Measurements from ENCODE around the gene KCTD12. TPM values are rescaled to one million over a fixed set of nuclear protein-coding genes. Genes with fewer than 3 reads are reported as not detected.

KCTD12 gene
- total RNA-seq, 1 donor from 2014 or later, result 10.4 TPM

DNA sequence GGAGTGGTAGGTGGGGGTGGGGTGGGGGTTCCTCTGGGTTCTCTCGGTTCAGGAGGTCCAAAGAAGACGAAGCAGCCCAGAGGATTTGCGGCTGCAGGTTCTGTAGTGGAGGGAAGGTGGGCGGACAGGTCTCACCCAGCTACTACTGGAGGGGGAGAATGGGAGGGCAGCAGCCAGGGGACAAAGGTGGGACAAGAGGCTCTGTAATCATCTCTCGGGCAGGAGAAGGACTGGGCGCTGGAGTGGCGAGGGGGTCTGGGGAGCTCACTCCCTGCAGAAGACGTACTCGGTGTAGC, 1.4 kb downstream of the KCTD12 start:
- H3K4me1 Mint-ChIP-seq (ENCODE audit: low read depth), result peaks cover 27% of the 10 kb centered on the region
- intact Hi-C loops (cut with micrococcal nuclease), result loop anchor here (1.0 to 10.0 kb wide), 6 partner anchors 106 to 1350 kb away; partner anchors contain the start of genes COMMD6 and SLAIN1
- peak overlapping the region; percentile 84 for H3K27ac Mint-ChIP-seq
- no peak for DNase-seq (ENCODE audit: low spot score)
- peaks cover 21% of the 10 kb centered on the region for H3K27me3 Mint-ChIP-seq (ENCODE audit: insufficient read depth)
- no peaks in the 10 kb centered on the region for H3K36me3 Mint-ChIP-seq (ENCODE audit: low read depth)
- H3K4me3 Mint-ChIP-seq, result peak overlapping the region; percentile 90
- H3K9me3 Mint-ChIP-seq, result no peaks in the 10 kb centered on the region

DNA sequence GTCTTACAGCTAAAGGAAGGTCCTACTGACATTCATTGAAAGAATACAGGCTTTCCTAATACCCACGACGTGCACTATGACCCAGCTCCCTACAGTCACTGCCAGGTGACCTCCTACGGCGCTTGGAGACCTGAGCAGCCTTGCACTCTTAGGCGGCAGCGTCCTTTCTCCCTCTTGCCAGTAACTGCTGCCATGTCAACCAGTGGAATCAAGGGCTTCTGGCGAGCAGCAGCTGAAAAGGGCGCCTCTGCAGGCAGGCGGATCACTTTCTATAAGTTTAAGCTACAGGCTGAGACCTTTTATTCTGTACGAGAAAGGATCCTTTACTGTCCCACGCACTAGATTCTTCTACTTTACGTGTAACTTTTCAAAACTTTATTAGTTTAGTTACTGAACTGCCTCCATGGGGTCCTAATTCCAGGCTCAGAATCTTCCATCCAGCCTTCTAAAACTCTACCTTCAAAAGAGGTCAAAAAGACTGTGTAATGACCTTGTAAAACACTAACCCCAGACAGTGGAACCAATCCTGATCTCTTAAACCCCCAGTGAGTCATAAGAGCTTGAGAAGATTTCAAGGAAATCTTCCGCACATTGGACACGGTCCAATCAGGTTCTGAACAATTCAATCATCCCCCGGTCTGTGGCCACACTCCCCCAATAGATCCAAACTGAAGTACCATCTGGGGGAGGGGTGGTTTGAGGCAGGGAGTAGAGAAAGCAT, 1.9 kb downstream of the KCTD12 start:
- no peak for DNase-seq (ENCODE audit: low spot score)
- Mint-ChIP-seq H3K4me3 (peak overlapping the region; percentile 90), H3K27me3 (ENCODE audit: insufficient read depth) (peaks cover 21% of the 10 kb centered on the region), H3K4me1 (ENCODE audit: low read depth) (peaks cover 31% of the 10 kb centered on the region), H3K27ac (peak overlapping the region; percentile 72), H3K36me3 (ENCODE audit: low read depth) (no peaks in the 10 kb centered on the region), H3K9me3 (no peaks in the 10 kb centered on the region)
- intact Hi-C loops (cut with micrococcal nuclease), result loop anchor here (2.0 to 10.0 kb wide), 4 partner anchors 430 to 1350 kb away; partner anchors contain the start of genes COMMD6 and SLAIN1

DNA sequence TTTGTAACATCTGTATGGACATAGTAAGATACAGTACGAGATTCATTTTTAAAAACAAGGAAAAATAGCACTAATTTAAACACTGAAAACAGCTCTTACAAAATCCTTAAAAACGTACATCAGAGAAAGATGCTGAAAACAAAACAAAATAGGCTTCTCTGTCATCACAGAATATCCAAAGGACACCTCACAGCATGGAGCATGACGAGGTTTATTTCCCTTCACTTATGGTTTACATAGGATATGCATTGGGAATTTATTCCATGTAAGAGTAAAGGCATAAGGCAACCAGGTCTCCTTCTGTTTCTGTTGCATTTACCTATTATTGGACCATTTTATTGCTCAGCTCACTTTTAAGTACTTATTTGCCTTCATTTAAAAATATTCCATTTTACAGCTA, 3.0 kb downstream of the KCTD12 start:
- intact Hi-C loops (cut with micrococcal nuclease), result loop anchor here (10.0 kb wide), 3 partner anchors 432 to 1348 kb away; partner anchors contain the start of gene COMMD6
- H3K27ac Mint-ChIP-seq, result no peak overlapping the region
- H3K4me1 Mint-ChIP-seq (ENCODE audit: low read depth), result peaks cover 38% of the 10 kb centered on the region
- no peaks in the 10 kb centered on the region for H3K9me3 Mint-ChIP-seq
- no peaks in the 10 kb centered on the region for H3K36me3 Mint-ChIP-seq (ENCODE audit: low read depth)
- H3K4me3 Mint-ChIP-seq, result no peak overlapping the region
- H3K27me3 Mint-ChIP-seq (ENCODE audit: insufficient read depth), result peaks cover 13% of the 10 kb centered on the region
- no peak for DNase-seq (ENCODE audit: low spot score)

DNA sequence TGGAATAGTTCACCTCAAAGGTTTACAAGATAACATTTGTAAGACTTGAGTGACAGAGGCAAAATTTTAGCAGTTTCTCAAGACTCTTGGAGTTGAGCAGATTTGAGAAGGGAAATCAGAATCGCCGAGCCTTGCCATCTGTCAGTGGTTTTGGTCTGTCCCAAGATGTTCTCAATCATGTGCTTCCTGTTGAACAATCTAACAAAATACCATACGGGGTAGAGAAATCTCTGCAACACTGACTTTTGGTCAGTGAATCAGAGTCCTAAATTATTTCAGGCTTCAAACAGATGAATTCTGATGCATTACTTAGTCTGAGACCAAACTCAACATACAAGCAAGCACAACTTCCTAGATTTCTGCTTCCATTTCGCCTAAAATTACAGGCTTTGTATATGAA, 3.8 kb downstream of the KCTD12 start:
- H3K27me3 Mint-ChIP-seq (ENCODE audit: insufficient read depth), result peaks cover 7% of the 10 kb centered on the region
- H3K4me1 Mint-ChIP-seq (ENCODE audit: low read depth), result peaks cover 37% of the 10 kb centered on the region
- H3K36me3 Mint-ChIP-seq (ENCODE audit: low read depth), result no peaks in the 10 kb centered on the region
- H3K9me3 Mint-ChIP-seq, result no peaks in the 10 kb centered on the region
- no peak overlapping the region for H3K4me3 Mint-ChIP-seq
- intact Hi-C loops (cut with micrococcal nuclease), result loop anchor here (10.0 kb wide), 3 partner anchors 432 to 1348 kb away; partner anchors contain the start of gene COMMD6
- no peak overlapping the region for H3K27ac Mint-ChIP-seq
- no peak for DNase-seq (ENCODE audit: low spot score)

DNA sequence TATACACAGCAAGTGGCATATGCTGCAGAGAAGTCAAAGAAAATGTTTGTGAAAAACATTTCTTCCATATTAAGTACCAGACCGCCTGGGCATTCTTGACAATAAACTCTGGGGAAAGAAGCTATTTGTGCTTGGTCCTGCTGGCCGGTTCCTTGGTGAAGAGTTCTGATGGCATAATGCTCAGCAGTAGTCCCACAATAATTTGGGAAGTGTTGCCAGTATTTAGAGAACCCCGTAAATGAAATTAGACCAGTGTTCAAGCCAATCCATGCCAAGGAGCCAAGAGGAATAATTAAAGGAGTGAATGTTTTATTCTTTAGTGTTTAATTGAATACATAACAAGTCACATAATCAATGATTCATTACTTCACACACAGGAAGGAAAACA, 6.3 kb downstream of the KCTD12 start:
- H3K27me3 Mint-ChIP-seq (ENCODE audit: insufficient read depth), result no peaks in the 10 kb centered on the region
- H3K36me3 Mint-ChIP-seq (ENCODE audit: low read depth), result no peaks in the 10 kb centered on the region
- intact Hi-C loops (cut with micrococcal nuclease), result loop anchor here (10.0 kb wide), 3 partner anchors 435 to 1345 kb away; partner anchors contain the start of gene COMMD6
- H3K4me1 Mint-ChIP-seq (ENCODE audit: low read depth), result peaks cover 23% of the 10 kb centered on the region
- no peak overlapping the region for H3K4me3 Mint-ChIP-seq
- no peaks in the 10 kb centered on the region for H3K9me3 Mint-ChIP-seq
- no peak overlapping the region for H3K27ac Mint-ChIP-seq
- DNase-seq (ENCODE audit: low spot score), result no peak

DNA sequence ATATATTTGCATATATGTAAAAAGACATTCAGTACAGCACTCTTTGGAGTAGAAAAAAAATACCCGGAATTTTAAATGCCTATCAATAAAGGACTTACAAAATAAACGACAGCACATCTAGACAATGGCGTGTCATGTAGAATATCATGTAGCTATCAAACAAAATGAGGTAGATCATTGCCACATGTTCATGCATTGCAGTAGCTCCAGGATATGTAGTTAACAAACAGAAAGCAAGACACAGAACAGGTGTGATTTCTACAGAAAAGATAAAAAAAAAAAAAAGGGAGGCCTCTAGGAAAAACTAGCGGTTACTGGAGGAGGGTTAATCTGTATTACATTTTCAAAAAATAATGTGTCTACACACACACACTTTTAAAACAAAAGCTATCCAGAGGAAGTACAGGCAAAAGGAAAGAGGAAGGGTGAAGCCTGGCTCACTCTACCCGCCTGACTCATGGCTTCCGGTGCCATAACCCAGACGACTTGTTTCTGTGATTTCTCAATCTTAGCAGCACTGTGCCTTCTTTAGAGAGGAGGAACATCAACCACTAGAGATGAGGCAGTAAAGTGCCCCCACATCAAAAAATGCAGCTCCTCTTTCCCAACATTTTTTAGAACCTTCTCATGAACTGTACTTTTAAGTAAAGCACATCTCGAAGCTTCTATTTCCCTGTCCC, 6.9 kb downstream of the KCTD12 start:
- Mint-ChIP-seq H3K36me3 (ENCODE audit: low read depth) (no peaks in the 10 kb centered on the region), H3K27ac (peak overlapping the region; percentile 10), H3K4me1 (ENCODE audit: low read depth) (peaks cover 17% of the 10 kb centered on the region), H3K4me3 (peak overlapping the region; percentile 37), H3K27me3 (ENCODE audit: insufficient read depth) (no peaks in the 10 kb centered on the region), H3K9me3 (no peaks in the 10 kb centered on the region)
- DNase-seq (ENCODE audit: low spot score), result peak; percentile 32
- intact Hi-C loops (cut with micrococcal nuclease), result no loop called here

DNA sequence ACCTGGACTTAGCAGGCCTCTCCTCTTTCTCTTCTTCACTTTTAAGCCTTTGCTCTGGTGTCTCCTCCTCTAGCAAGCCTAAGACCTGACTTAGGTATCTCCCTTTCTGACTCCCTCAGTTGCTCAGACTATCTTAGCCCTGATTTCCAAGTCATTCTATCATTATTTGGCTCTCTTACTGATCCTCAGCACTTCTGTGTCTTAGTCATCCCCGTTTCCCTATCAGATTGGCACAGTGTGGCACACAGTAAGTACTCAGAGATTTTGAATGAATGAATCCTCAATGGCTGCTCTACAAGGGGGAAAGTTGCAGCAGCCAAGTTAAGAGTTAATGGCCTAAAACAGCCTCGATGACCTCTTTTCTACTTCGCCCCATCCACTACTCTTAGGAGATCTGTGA, 8.2 kb downstream of the KCTD12 start:
- Mint-ChIP-seq H3K36me3 (ENCODE audit: low read depth) (no peaks in the 10 kb centered on the region), H3K4me1 (ENCODE audit: low read depth) (peaks cover 14% of the 10 kb centered on the region), H3K4me3 (no peak overlapping the region)

DNA sequence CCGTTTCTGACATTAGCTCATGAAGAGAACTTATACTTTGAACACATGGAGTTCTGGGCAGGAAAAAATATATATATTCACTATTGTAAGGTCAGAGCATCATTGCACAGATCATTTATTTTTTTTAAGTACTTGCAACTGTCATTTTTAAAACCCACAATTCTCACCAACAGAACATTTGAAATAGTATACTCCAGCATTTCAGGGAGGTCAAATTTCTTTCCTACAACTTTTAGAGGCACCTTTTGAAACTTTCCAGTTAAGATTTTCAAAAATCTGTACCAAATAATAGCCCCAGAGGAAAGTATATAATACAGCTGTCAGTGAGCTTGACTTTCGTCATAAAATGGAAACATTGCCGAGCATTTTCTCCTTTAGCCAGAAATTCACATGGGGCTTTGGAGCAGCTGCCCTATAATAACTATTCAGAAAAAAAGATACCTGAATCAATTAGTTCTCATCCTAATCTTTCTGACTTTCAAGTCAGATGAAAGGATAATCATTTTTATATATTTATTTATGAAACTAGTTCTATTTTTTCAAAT, 10.9 kb downstream of the KCTD12 start:
- no peaks in the 10 kb centered on the region for H3K36me3 Mint-ChIP-seq (ENCODE audit: low read depth)
- no peak overlapping the region for H3K4me3 Mint-ChIP-seq
- intact Hi-C loops (cut with micrococcal nuclease), result no loop called here
- DNase-seq (ENCODE audit: low spot score), result no peak
- H3K9me3 Mint-ChIP-seq, result no peaks in the 10 kb centered on the region
- peaks cover 8% of the 10 kb centered on the region for H3K27me3 Mint-ChIP-seq (ENCODE audit: insufficient read depth)
- no peak overlapping the region for H3K27ac Mint-ChIP-seq
- H3K4me1 Mint-ChIP-seq (ENCODE audit: low read depth), result peaks cover 14% of the 10 kb centered on the region

More for the DNA sequence above, 8.2 kb downstream of the KCTD12 start:
- no peak for DNase-seq (ENCODE audit: low spot score)
- no peaks in the 10 kb centered on the region for H3K9me3 Mint-ChIP-seq
- H3K27me3 Mint-ChIP-seq (ENCODE audit: insufficient read depth), result peaks cover 1% of the 10 kb centered on the region
- H3K27ac Mint-ChIP-seq, result no peak overlapping the region
- intact Hi-C loops (cut with micrococcal nuclease), result no loop called here

DNA sequence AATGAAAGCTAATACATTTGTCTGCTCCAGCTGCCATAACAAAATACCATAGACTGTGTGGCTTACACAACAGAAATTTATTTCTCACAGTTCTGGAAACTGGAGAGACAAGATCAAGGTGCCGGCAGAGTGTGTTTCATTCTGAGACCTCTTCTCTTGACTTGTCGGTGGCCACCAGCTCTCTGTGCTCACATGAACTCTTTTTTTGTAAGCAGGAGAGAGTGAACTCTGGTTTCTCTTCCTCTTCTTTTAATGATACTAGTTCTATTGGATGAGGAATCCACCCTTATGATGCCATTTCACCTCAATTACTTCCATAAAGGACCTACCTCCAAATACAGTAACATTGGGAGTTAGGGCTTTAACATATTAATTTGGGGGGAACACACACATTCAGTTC, 11.7 kb downstream of the KCTD12 start:
- intact Hi-C loops (cut with micrococcal nuclease), result no loop called here
- H3K27me3 Mint-ChIP-seq (ENCODE audit: insufficient read depth), result peaks cover 10% of the 10 kb centered on the region
- peaks cover 8% of the 10 kb centered on the region for H3K4me1 Mint-ChIP-seq (ENCODE audit: low read depth)
- no peak overlapping the region for H3K4me3 Mint-ChIP-seq
- H3K9me3 Mint-ChIP-seq, result no peaks in the 10 kb centered on the region
- H3K36me3 Mint-ChIP-seq (ENCODE audit: low read depth), result no peaks in the 10 kb centered on the region
- H3K27ac Mint-ChIP-seq, result no peak overlapping the region
- no peak for DNase-seq (ENCODE audit: low spot score)

DNA sequence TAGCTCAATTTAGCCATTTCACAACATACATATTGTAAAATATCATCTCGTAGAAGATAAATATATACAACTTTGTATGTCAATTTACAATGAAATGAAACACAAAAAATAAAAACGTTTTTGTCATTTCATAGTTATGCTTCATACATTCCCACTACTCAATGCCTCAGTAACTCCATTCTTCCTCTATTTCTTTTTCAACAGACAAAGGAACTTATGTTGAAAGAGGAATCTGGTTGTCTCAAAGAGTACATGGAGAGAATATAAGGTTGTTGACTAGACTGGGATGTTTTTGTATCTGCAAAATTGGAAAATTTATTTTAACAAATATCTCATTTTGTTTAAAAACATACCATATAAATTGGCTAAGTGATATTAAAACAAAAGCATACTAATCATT, 12.8 kb downstream of the KCTD12 start:
- Mint-ChIP-seq H3K9me3 (no peaks in the 10 kb centered on the region), H3K4me3 (no peak overlapping the region), H3K36me3 (ENCODE audit: low read depth) (no peaks in the 10 kb centered on the region), H3K27ac (no peak overlapping the region), H3K4me1 (ENCODE audit: low read depth) (no peaks in the 10 kb centered on the region), H3K27me3 (ENCODE audit: insufficient read depth) (peaks cover 10% of the 10 kb centered on the region)
- intact Hi-C loops (cut with micrococcal nuclease), result no loop called here
- no peak for DNase-seq (ENCODE audit: low spot score)

DNA sequence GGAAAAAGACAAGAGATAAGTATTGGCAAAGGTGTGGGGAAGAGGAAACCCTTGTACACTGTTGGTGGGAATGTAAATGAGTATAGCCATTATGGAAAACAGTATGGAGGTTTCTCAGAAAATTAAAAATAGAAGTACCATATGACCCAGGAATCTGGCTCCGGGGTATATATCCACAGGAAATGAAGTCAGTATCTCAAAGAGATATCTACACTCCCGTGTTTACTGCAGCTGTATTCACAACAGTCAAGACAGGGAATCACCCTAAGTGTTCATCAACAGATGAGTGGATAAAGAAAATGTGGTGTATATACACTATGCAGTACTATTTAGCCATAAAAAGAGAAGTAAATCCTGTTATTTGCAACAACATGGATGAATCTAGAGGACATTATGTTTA, 13.5 kb downstream of the KCTD12 start:
- no peaks in the 10 kb centered on the region for H3K9me3 Mint-ChIP-seq
- intact Hi-C loops (cut with micrococcal nuclease), result no loop called here
- no peaks in the 10 kb centered on the region for H3K4me1 Mint-ChIP-seq (ENCODE audit: low read depth)
- no peak overlapping the region for H3K27ac Mint-ChIP-seq
- no peaks in the 10 kb centered on the region for H3K36me3 Mint-ChIP-seq (ENCODE audit: low read depth)
- H3K4me3 Mint-ChIP-seq, result no peak overlapping the region
- peaks cover 10% of the 10 kb centered on the region for H3K27me3 Mint-ChIP-seq (ENCODE audit: insufficient read depth)
- DNase-seq (ENCODE audit: low spot score), result no peak

DNA sequence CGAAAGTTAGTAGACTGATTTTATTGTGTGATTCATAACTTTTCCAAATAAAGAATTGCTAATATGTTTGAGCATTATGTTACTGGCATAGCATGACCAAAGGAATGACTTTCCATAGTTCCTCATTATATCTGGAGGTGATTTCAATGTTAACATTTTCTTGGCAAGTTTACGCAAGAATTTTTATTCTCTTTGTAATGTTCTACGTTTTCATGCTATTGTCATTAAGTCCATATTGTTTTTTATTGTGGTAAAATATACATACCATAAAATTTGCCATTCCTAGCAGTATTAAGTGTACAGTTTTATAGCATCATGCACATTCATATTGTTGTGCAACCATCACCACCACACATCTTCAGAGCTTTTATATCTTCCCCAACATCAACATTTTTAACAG, 14.8 kb downstream of the KCTD12 start:
- Mint-ChIP-seq H3K36me3 (ENCODE audit: low read depth) (no peaks in the 10 kb centered on the region), H3K4me3 (no peak overlapping the region), H3K27me3 (ENCODE audit: insufficient read depth) (peaks cover 10% of the 10 kb centered on the region), H3K27ac (no peak overlapping the region), H3K9me3 (no peaks in the 10 kb centered on the region), H3K4me1 (ENCODE audit: low read depth) (no peaks in the 10 kb centered on the region)
- DNase-seq (ENCODE audit: low spot score), result no peak
- intact Hi-C loops (cut with micrococcal nuclease), result no loop called here

DNA sequence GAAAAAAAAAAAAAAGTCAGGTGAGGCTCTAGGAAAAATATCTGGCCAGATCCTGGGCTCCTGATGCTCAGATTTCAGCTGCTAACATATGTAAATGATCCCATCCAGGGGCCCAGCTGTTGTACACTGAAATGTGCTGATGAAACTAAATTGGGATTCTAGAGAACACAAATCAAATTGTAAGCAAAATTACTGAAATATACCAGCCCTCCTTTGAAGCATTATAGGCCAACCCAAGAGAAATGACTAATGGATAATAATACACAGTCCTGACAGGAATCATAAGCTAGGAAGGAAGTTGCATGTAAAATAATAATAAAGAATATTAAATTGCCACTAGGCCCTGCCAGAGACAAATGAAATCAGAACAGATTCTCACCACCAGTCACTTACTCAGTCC, 17.8 kb downstream of the KCTD12 start:
- H3K27ac Mint-ChIP-seq, result no peak overlapping the region
- no peak overlapping the region for H3K4me3 Mint-ChIP-seq
- intact Hi-C loops (cut with micrococcal nuclease), result no loop called here
- H3K9me3 Mint-ChIP-seq, result no peaks in the 10 kb centered on the region
- no peaks in the 10 kb centered on the region for H3K36me3 Mint-ChIP-seq (ENCODE audit: low read depth)
- no peaks in the 10 kb centered on the region for H3K4me1 Mint-ChIP-seq (ENCODE audit: low read depth)
- no peak for DNase-seq (ENCODE audit: low spot score)
- H3K27me3 Mint-ChIP-seq (ENCODE audit: insufficient read depth), result peaks cover 16% of the 10 kb centered on the region
